Measurements from ENCODE around the gene PEAR1.

PEAR1 gene, protein sequence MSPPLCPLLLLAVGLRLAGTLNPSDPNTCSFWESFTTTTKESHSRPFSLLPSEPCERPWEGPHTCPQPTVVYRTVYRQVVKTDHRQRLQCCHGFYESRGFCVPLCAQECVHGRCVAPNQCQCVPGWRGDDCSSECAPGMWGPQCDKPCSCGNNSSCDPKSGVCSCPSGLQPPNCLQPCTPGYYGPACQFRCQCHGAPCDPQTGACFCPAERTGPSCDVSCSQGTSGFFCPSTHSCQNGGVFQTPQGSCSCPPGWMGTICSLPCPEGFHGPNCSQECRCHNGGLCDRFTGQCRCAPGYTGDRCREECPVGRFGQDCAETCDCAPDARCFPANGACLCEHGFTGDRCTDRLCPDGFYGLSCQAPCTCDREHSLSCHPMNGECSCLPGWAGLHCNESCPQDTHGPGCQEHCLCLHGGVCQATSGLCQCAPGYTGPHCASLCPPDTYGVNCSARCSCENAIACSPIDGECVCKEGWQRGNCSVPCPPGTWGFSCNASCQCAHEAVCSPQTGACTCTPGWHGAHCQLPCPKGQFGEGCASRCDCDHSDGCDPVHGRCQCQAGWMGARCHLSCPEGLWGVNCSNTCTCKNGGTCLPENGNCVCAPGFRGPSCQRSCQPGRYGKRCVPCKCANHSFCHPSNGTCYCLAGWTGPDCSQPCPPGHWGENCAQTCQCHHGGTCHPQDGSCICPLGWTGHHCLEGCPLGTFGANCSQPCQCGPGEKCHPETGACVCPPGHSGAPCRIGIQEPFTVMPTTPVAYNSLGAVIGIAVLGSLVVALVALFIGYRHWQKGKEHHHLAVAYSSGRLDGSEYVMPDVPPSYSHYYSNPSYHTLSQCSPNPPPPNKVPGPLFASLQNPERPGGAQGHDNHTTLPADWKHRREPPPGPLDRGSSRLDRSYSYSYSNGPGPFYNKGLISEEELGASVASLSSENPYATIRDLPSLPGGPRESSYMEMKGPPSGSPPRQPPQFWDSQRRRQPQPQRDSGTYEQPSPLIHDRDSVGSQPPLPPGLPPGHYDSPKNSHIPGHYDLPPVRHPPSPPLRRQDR

DNA sequence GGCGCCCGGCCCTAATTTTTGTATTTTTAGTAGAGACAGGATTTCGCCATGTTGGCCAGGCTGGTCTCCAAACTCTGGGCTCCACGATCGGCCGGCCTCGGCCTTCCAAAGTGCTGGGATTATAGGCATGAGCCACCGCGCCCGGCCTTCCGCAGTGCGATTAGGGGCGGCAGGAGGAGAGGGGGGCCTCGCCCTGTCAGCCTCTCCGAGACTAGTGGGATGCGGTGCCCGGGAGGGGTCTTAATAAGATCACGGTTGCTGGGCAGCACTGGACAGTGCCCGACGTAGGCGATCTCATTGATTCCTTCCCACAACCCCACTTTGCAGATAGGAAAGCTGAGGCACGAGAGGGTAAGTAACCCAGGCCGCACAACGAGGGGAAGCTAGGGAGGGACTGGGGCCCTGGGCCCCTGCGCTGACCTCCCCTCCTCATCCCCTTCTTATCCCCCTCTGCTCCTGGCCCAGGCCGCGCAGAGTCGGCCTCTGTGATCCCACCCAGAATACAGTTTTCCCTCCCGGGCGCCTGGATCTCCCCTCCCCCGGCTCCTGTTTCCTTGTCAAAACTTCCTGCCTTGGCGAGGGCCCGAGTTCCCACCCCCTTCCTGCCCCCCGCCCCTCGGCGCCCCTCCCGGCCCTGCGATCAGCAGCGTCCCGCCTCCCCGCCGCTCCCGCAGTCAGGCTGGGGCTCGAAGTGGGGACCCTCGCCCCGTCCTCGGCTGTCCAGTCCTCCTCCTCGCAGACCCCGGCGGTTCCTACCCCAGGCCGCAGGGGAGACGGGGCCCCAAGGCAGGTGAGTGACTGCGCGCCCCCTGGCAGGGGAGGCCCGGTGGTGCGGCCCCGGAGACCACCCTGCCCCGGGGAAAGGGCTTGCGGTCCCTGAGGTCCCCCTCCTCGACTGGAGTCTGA lies at the start of gene PEAR1:
PEAR1 (plus strand) TSS at position 671 of the 906 bp plus-strand sequence. CDS start 10,209 bp downstream, outside the sequence.
- DNase-seq: no peak

DNA sequence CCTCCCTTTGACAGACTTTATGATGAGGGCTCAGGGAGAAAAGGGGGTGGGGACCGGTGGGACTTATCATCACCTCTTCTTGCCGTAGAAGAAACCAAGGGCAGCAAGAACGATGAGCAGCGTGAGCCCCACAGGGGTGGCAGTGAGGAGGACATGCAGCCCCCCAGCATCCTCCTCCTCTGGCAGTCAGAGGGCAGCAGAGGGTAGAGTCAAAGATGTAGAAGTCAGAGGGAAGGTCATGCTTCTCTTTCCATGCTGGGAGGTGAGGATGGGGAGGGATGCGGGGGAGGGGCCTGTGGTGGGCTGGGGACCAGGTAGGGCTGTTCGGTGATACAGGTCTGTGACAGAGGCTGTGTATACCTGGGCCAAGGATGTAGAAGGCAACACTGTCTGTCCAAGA lies 49.4 kb upstream of the PEAR1 start:
- DNase-seq: no peak

DNA sequence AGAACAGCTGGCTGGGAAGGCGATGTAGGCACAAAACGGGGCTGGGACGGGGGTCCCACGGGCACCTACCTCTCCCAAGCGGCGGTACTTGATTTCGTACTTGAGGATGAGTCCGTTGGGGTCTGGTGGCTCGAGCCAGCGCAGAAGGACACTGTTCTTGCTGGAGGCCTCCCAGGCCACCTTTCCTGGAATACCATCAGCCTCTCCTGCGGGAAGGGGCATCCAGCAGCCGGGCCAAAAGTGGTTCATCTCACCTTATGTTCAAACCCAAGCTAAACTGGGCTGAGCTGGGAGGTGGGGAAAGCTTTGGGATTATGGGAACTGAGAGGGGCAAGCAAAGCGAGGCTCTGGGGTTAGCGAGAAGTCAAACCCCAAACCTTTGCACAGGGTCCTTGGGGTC lies 48.9 kb upstream of the PEAR1 start:
- no peak for DNase-seq

DNA sequence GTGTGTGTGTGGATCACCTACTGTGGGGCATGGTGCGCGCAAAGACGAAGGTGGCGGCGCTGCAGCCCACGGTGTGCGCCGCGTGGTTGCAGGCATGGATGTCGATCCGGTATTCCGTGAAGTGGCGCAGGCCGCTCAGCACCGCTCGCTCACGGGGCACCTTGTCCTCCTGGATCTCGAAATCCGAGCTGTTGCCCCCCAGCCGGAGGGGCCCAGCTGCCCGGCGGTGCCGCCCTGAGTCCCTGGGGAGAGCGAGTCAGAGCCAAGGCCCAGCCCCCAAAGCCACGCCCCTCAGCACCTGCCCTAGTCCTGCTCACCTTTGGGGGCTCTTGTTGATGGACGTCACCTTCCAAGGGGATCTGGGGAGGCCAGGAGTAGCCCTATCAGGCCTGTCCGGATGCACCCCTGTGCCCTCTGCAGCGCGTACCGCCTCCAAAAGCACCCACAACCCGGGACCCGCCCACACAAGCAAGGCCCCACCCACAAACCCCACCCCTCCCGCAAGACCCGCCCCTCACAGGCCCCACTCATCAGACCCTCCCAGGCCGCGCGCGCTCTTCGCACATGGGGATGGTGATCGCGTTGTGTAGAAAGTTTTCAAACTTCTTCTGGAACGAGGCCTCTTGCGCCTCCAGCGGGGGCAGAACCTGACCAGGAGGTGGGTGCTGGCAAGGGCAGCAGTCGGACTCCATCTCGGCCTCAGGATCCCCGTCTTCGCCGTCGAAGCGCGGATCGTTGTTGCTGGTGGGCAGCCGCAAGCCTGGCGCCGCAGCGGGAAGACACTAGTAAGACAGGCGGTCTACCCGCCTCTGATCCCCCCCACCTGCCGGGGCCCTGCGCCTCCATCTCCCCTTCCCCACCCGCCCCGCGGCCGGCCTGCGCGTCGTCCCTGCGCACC lies 48.2 kb upstream of the PEAR1 start:
- no peak for DNase-seq

GRCh38 chr1:156845953-156846545 lies 47.5 kb upstream of the PEAR1 start:
- DNase-seq: no peak

DNA sequence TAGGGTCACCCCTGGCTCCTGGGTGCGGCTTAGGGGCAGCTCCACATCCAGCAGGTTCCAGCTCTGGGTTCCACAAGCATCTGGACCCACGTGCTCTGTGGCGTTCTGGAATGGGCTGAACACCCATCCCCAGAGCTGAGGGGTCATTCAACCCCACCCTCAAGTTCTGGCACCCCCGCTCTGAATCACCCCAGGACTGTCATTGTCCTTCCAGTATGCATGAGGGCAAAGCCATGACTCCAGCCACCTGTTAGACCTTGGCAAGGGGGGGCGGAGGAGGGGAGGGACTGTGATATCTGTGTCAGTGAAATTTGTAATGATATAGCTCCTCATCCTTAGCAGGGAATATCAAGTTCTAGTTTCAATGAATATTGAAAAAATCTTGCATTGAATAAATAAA lies 46.9 kb upstream of the PEAR1 start:
- DNase-seq: no peak

DNA sequence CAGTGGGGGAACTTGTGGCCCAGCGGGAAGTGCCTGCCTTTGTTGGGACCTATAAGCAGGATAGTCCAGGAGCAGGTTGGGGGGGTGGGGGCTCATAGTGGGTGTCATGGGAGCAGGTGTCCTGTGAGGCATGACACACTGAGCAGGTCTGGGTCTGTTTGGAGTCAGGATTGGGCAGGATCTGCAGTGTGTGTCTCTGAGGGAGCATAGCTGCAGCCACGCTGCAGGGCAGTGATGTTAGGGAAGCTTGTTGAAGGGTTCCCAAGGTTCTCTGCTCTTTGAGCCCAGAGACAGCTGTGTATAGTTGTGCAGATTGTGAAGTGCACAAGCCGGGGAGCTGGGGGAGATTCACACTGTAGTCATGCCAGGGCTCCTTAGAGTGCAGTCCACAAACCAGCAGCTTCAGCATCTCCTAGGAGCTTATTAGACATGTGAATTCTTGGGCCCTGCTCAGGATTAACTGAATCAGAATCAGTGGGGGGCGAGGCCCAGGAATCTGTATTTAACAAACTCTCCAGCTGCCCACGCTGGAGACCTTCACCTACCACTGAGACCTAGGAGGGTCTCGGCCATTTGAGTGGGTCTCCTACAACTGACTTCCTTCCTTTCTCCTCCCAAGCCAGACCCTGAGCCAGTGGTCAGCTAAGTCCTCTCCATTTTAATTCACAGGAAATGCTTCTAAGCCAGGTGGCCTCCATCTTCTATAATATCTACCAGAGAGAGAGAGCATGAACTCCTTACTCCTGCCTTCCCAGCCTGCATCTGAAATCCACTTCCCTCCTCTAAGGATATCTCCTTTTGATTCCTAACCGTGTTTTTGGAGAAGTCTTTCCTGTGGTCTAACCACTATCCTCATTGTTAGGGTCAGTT lies 45.7 kb upstream of the PEAR1 start:
- no peak for DNase-seq

DNA sequence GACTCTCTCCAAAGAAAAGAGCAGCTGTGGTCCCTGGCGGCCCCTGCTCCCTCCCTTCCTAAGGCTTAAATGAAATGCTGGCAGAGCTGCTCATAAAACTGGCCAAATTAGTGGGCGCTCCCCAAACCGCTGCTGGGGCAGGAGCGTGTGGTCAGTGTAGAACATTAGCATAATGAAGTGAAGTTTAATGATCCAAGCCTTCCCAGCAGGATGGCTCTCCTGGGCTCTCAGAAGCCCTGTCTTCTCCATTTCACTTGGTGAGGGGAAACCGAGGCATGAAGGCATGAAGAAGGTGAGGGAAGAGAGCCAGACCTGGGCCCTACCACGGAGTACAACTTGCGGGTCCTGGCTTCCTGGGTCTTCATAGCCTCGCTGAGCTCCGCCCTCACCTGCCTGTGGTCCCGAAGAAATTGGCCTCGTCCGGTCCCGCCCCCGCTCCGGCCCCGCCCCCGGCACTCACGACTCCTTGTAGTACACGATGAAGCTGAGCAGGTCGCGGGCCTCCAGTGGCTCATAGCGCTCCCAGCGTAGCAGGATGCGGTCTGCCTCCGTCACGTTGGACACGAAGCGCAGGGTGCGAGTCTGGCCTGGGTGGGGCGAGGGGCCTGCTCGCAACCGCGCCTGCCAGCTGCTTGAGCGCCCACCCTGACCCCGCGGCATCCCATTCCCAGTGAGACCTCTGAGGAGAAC lies 44.9 kb upstream of the PEAR1 start:
- DNase-seq: no peak

DNA sequence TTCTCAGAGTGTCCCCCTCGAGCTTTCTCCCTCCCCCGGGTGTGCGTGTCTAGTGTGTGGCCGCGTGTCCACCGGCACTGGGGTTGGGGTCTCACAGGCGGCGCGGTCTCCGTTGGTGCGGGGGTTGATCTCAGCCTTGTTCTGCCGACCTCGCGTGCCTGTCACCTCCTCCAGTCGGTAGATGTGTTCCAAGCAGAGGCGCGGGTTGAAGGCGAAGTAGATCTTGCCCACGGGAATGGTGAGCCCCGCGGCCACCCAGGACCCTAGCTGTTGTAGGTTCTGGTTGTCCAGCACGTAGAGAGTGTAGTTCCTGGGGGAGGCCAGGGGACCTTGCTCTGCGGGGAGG lies 44.4 kb upstream of the PEAR1 start:
- DNase-seq: no peak

GRCh38 chr1:156851779-156852417 lies 41.6 kb upstream of the PEAR1 start:
- DNase-seq: no peak

DNA sequence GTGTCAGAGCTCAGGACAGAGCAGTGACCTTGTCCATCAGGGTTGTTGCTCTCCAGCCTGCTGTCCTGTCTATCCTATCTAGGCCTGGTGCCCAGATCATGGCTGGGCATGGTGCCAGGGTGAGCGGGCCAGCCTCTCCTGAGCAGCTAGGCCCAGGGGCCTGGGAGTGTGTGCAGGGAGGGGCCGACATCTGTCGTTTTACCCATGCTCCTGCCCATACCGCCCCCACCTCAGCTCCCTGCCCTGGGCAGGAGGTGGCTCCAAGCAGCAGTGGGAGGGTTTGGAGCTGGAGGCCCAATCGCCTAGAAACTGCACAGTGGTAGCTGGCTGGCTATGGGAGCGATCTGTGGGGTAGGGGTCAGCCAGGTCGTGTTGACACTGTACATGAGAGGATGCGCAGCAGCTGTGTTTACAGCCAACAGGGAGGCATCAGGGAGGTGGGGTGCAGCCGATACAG lies 41.1 kb upstream of the PEAR1 start:
- DNase-seq: no peak

DNA sequence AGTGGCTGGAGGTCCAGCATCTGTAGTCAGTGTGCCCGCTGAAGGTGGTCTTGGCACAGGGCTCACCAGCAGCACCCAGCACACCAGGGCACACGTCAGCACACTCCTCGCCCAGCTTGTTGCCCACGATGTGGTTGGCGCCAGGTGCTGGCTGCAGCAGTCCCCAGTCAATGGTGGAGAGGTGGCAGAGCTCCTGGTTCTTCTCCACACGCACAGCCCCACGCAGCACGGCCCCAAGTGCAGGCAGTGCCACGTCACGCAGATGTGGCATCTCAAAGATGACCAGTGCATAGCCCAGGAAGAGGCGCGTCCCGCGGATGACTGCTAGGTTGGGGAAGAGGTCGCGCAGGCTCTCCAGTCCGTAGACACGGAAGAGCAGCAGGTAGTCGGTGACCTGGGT lies 39.8 kb upstream of the PEAR1 start:
- no peak for DNase-seq

- no peak for DNase-seq
Observed at GRCh38 chr1:156854634-156855033, 38.9 kb upstream of the PEAR1 start.

DNA sequence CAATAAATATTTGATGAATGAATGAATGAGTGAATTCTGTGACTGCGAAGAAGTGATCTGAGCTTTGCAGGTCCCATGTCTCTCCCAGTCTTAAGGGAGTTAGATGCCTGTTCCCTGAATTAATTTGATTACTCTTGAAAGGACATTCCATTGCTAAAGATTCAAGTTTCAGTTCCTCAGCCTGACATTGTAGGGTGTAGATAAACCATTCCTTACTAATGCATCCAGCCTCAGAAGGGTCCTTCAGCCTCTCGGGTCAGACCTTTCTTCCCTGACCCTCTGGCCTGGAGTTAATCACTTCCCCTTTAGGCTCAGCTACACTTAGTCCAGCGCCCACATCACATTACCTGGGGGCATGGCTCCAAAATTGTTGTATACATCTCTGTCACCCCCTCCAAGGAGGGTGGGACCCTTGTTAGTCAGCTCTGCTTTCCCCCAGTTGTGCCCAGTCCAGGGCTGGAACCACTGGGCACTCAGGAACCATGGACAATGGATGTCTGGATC lies 37.2 kb upstream of the PEAR1 start:
- DNase-seq: no peak

GRCh38 chr1:156857532-156857931 lies 36.0 kb upstream of the PEAR1 start:
- DNase-seq: no peak

DNA sequence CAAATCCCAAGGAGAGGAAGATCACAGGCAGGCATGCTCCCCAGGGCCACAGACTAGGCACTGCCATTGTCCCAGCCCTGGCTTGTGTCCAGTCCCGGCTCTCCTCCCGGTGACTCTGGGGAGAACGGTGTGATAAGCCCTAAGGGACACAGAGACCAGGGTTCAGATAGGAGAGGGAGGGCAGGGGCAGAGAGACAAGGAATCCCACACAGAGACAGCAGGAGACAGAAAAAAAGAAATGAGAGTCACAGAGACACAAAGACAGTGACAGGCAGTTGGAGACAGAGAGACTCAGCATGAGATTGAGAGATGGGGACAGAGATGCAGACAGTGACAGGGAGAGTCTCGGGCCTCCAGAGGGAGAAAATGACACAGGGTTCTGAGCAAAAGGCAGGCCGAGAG lies 35.0 kb upstream of the PEAR1 start:
- DNase-seq: no peak

GRCh38 chr1:156858959-156859522 lies 34.5 kb upstream of the PEAR1 start, which contains the start of gene INSRR:
Gene INSRR (minus strand): TSS chr1:156859117. CDS start chr1:156858621, 496 bp downstream.
- no peak for DNase-seq

GRCh38 chr1:156859523-156860112 lies 33.9 kb upstream of the PEAR1 start:
- no peak for DNase-seq

Data from AML-193 (cell line).